Measurements from ENCODE around the gene PEAK1. TPM values are rescaled to one million over a fixed set of nuclear protein-coding genes. Genes with fewer than 3 reads are reported as not detected.

The PEAK1 gene
- total RNA-seq, 1 experiment from 2014 or later, result 21.2 TPM

DNA sequence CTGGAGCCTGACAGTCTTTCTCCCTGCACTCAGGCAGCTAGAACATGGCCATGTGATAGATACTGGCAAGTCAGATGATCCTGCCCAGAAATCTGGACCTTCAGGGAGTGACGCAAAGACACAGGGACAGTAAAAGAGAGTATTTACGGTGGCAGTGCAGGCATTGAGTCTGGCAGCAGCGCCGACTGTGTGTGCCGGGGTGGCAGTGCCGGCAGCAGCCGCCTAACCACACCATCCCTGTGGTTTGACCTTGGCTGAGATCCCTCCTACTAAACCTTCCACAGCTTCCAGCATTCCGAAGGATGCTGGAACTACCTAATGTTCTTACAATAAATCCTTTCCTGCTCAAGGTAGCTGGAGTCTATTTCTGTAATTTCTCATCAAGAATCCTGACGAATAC lies 344.4 kb downstream of the PEAK1 start:
- Histone ChIP-seq H2BK5ac (ENCODE audit: insufficient read length, low read length) (no peak overlapping the region), H4K5ac (ENCODE audit: insufficient read length, low read depth, low read length) (no peak overlapping the region), H2BK12ac (ENCODE audit: insufficient read length, low read depth, low read length) (no peak overlapping the region), H2BK20ac (ENCODE audit: low read depth, low read length, poor library complexity, severe bottlenecking) (no peak overlapping the region), H3K56ac (ENCODE audit: insufficient read length, low read depth, low read length) (no peak overlapping the region), H3K4ac (ENCODE audit: low read depth, low read length) (no peak overlapping the region), H4K8ac (replicated peaks; ENCODE audit: insufficient read length, low read depth, low read length) (no peak overlapping the region), H3K4me1 (ENCODE audit: insufficient read depth, low read length) (no peaks in the 10 kb centered on the region), H2BK15ac (ENCODE audit: low read depth, low read length) (no peak overlapping the region), H3T11ph (ENCODE audit: low read length) (no peak overlapping the region), H3K9ac (ENCODE audit: extremely low read depth, insufficient read length, low read length) (no peak overlapping the region), H3K4me2 (ENCODE audit: insufficient read depth, insufficient read length, low read length) (no peak overlapping the region), H3K9me3 (ENCODE audit: control insufficient read depth, low read depth, low read length) (no peaks in the 10 kb centered on the region), H3K14ac (ENCODE audit: insufficient read depth, low read length) (no peak overlapping the region), H3K18ac (ENCODE audit: insufficient read length, low read depth, low read length) (no peak overlapping the region), H3K79me1 (ENCODE audit: insufficient read depth, low read depth, low read length, poor library complexity, severe bottlenecking) (no peaks in the 10 kb centered on the region), H3K27ac (ENCODE audit: insufficient read length, low read depth, low read length) (no peak overlapping the region), H3K23me2 (ENCODE audit: insufficient read length, low read depth, low read length, poor library complexity, severe bottlenecking) (no peaks in the 10 kb centered on the region), H3K23ac (ENCODE audit: insufficient read length, low read depth, low read length) (no peak overlapping the region), H2BK120ac (ENCODE audit: low read depth, low read length, poor library complexity, severe bottlenecking) (no peak overlapping the region), H2AK5ac (ENCODE audit: insufficient read length, low read length) (no peak overlapping the region), H3K27me3 (ENCODE audit: insufficient read depth, low read length) (no peaks in the 10 kb centered on the region), H2AFZ (ENCODE audit: low read length) (no peak overlapping the region), H3K79me2 (ENCODE audit: insufficient read depth, low read length) (no peaks in the 10 kb centered on the region), H4K20me1 (ENCODE audit: control insufficient read depth, insufficient read depth, insufficient read length) (no peaks in the 10 kb centered on the region), H4K91ac (ENCODE audit: insufficient read length, low read depth, low read length) (no peak overlapping the region)
- no peak overlapping the region for H3K27ac Mint-ChIP-seq
- DNase-seq, result no peak
- no CpG with 5 or more reads among the region's 9 CpGs for WGBS (ENCODE audit: extremely low coverage, insufficient read length, low lambda C conversion rate)
- peaks cover 0 to 4% of the 10 kb centered on the region in 2 experiments; a peak in 1 of 5 replicates for H3K9me3 Mint-ChIP-seq
- no peak overlapping the region for H3K4me3 Mint-ChIP-seq
- peaks cover 0 to 4% (median 0%) of the 10 kb centered on the region in 3 experiments; a peak in 1 of 7 replicates for H3K36me3 Mint-ChIP-seq (ENCODE audit: insufficient read depth in 1 of 3, low read depth in 3 of 3)
- TF ChIP-seq CTCF (conservative IDR thresholded peaks at IDR 0.05), result no peak
- H3K27me3 Mint-ChIP-seq (ENCODE audit: low read depth), result peaks cover 3% of the 10 kb centered on the region; the same call in 1 of the 2 replicates
- H3K4me1 Mint-ChIP-seq, result peaks cover 4 to 8% of the 10 kb centered on the region in 2 experiments

Measured in H9 (cell line).